C4-2B (cell line): ENCODE measurements around the gene ASB16.

Source experiments
- H3K27ac ChIP-seq: fragments of 450-650 bp; 2 replicates; pipeline ENCODE4 v1.5.1; 2017
- ZFX ChIP-seq: fragments of 450-650 bp; IDR thresholded peaks from 2 replicates; pipeline ENCODE4 v1.6.1; 2017
- TF ChIP-seq, protein P1 (sequence below): fragments of 450-650 bp; conservative IDR thresholded peaks from 2 replicates; pipeline ENCODE4 v1.5.1; 2017; ENCODE audit warnings: mild to moderate bottlenecking

ASB16 gene

DNA sequence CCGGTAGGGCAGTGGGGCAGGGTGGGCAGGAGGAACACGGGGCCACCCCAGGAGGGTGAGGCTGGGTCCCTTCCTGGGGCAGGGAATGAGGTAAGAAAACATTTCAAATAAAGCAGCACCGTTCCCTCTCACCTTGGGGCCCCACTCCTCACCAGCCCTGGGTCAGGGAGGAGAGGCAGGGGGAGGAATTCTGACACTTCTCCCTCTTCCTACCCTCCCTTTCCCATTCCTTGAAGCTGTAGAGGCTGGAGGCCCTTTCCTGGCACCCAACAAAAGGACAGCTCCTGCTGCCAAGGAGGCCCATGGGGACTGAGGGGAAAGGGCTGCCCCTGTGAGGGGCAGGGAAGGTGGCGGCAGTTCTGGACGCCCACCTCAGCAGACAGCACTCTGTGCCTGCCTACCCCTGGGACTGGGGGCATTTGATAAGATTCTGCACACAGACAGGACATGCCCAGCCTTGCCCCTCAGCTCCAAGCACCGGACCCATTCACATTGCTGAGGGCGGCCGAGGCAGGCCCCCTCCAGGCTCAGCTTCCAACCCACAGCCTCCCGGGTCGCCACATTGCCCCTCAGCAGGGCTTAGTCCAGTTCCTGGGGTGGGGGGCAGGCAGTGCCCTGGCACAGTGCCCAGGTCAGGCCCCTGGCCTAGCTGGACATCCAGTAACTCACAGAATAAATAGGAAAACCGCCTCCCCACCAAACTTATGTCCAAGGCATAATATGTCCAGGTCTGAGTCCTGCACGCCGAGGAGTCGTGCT is 23.0 kb downstream of the ASB16 start:
- H3K27ac ChIP-seq: no peak overlapping the region
- no peak for TF ChIP-seq ZFX
- TF ChIP-seq, protein P1, sequence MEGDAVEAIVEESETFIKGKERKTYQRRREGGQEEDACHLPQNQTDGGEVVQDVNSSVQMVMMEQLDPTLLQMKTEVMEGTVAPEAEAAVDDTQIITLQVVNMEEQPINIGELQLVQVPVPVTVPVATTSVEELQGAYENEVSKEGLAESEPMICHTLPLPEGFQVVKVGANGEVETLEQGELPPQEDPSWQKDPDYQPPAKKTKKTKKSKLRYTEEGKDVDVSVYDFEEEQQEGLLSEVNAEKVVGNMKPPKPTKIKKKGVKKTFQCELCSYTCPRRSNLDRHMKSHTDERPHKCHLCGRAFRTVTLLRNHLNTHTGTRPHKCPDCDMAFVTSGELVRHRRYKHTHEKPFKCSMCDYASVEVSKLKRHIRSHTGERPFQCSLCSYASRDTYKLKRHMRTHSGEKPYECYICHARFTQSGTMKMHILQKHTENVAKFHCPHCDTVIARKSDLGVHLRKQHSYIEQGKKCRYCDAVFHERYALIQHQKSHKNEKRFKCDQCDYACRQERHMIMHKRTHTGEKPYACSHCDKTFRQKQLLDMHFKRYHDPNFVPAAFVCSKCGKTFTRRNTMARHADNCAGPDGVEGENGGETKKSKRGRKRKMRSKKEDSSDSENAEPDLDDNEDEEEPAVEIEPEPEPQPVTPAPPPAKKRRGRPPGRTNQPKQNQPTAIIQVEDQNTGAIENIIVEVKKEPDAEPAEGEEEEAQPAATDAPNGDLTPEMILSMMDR: no peak

DNA sequence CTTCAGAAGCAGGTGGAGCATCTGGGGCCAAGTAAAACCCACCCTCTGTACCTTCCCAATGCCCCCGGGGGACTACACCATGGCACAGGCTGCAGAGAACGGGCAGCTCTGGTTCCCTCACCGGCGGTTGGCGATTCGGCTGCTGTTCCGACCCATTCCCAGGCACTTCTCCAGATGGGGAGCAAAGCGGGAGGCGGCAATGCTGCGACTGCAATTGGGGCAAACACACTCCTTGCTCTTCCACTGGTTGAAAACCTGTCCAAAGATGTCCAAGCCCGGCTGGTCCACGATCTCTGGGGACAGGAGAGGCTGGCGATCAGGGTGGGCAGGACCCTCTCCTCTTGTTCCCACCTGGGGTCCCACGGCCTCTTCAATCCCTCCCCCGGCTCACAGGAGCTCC is 26.6 kb downstream of the ASB16 start:
- no peak overlapping the region for H3K27ac ChIP-seq
- TF ChIP-seq, protein P1: no peak

DNA sequence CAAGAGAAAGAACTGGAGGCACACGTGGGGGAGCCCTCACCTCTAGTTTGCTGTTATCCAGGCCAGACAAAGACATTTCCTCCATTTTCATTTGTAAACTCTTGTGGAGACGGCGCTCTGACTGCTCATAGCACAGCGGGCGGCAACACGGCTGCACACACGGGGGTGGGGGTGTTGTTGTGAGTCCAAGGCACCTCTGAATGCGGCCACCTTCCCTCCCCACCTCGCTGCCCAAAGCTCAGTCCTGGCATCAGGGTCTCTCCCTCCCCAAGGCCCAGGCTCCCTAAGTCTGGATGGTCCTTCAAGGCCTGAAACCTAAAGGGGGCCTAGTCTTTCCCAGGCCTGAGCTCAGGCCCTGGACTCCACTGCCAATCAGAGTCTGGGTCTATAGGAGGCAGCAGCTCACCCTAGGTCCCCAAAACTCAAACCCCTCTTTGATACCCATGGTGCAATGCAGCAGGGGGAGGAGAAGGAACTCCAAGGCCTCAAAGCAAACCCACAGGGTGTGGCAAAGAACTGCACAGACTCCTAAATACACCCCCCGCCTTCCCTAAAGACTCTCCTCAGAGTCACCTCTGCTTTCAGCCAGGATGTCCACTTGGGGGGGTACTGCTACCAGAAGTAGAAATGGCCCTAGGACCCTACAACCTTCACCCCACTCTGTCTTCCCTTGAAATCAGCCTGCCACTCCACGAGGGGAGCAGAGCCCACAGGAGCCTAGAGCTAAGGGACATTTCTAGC is 27.6 kb downstream of the ASB16 start:
- TF ChIP-seq, protein P1: no peak
- TF ChIP-seq ZFX: no peak
- H3K27ac ChIP-seq: peak overlapping the region; percentile 92

DNA sequence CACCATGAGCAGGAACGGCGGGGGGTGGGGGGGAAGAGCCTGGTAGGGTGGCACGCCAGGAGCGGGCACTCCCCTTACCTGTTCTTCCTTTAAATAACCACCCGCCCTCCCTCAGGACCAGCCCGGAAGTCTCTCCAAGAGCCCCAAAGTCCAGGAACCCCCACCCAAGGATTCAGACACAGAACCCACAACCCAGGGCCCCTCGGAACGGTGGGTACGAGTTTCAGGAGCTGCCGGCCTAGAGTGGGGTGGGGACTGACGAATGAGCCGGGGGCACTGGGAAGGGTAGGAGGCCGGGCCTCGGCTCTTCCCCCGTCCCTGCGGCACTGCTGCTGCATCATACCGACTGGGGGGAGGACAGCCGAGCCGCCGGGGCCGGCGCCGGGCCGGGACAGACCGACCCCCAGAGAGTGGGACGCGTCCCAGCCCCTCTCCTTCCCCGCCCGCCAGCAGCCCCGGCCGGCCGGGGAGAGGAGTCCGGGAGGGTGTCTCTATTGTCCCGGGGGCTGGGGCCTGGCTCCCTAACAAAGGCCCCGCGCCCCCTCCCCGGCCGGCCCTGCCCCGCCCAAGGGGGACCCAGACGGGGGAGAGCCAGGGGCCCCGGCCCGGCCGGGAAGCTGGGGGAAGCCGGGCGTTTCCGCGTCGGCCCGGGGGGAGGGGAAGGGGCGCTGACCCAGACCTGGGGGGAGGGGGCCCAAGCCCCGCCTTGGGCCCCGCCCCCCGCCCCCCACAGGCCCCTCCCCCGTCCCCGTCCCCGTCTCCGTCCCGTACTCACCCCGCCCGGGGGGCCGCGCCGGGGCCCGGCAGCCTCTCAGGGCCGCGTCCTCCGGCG is 28.4 kb downstream of the ASB16 start:
- no peak for TF ChIP-seq ZFX
- TF ChIP-seq, protein P1: no peak
- H3K27ac ChIP-seq: peak overlapping the region; percentile 92

DNA sequence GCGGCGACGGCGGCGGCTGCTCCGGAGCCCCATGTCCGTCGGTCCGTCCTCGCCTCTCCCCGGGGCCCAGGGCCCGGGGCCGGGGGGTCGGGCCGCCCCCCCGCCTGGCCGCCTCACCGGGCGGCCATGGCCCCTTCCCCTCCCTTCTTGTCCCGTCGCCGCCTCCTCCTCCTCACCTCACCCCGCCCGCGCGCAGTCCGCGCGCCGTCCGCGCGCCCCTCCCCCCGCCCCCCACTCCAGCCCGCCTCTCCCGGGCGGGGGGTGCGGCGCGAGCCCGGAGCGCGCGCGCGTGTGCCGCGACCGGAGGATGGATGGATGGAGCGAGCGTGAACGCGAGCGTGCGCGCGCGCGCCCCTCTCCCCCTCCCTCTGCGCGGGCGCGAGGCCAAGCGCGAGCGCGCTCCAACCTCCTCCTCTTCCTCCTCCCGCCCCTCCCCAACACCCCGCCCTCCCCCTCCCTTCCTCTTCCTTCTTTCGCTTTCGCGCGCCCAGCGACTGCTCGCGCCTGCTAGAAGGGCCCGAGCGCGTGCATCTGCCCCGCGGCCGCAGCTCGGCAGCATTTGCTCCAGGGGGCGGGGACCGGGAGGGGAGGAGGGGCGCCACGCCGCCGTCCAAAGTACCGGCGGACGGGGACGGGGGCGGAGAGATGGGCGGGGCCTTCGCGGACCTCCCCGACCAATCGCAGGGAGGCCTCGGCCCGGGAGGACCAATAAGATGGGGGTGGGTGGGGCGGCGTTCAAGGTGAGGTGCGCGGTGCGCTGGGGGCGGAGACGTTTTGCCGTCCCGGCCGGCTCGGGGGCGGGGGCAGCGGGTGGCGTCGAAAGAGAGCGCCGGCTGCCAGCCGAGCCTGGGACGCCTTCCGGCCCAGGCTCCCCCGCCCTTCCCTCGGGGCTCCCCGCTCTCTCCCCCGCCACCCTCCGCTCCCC is 29.3 kb downstream of the ASB16 start, which contains the start of gene ATXN7L3:
TSS of gene ATXN7L3 (minus strand) at position 332 of the 925 bp plus-strand sequence. CDS start 1,814 bp downstream, outside the sequence.
- peak within 1 kb of the TSS; percentile 92 for H3K27ac ChIP-seq
- no peak for TF ChIP-seq ZFX
- TF ChIP-seq, protein P1: no peak

DNA sequence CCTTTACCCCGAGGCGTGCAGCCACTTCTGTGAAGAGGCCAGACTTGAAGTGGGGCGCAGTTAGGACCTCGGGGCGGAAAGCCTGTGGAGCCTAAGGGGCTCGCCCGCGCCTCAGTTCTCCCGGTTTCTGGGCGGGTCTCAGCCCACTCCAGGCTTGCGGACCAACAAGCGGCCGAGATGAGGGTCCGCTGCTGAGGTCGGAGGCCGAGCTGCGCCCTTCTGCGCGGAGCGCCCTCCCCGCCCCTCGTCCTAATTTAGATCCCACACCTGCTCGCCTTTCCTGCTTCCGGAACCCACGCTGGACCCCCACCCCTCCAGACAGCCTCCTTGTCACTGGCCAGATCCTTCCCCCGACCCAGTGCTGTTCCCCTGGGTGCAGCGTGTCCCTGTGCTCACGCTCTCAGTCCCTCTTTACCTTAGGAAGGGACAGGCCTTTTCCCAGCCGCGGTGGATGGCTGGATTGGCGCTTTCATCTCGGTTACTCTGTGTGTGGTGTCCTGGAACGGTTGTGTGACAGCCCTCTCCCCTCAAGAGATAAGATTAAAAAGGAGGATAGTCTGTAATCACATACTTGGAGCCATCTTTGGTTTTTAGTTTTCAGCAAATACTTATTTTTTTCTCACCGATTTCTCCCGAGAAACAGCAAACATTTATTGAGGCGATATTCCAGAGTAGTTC is 30.1 kb downstream of the ASB16 start:
- TF ChIP-seq, protein P1: no peak
- no peak for TF ChIP-seq ZFX
- H3K27ac ChIP-seq: peak overlapping the region; percentile 92
